DOHH2 (cell line): Measurements from ENCODE around the gene HK2.
A peak's percentile ranks its signal among the peaks of the same experiment; 100 is the strongest.

Experiments
- H3F3A ChIP-seq: fragments of 200-600 bp; sonication (generic), shearing (Covaris generic); 2 replicates; pipeline ENCODE4 v1.6.0; 2016; ENCODE audit warnings: antibody characterized with exemption, mild to moderate bottlenecking; ENCODE audit not compliant: control insufficient read depth, insufficient read depth
- H3K27ac ChIP-seq: fragments of 200-600 bp; sonication (generic); 2 replicates; pipeline ENCODE4 v1.5.1; 2014; ENCODE audit warnings: low read depth, mild to moderate bottlenecking, low read length, moderate library complexity
- H3K27me3 ChIP-seq: fragments of 200-600 bp; sonication (generic); 2 replicates; pipeline ENCODE4 v1.6.1; 2014; ENCODE audit warnings: mild to moderate bottlenecking, low read length, mixed read lengths; ENCODE audit not compliant: control insufficient read depth
- H3K36me3 ChIP-seq: fragments of 200-600 bp; sonication (generic); 2 replicates; pipeline ENCODE4 v1.6.1; 2014; ENCODE audit warnings: mild to moderate bottlenecking, low read length, moderate library complexity, mixed read lengths; ENCODE audit not compliant: control insufficient read depth
- H3K4me1 ChIP-seq: fragments of 200-600 bp; sonication (generic); 2 replicates; pipeline ENCODE4 v1.6.1; 2014; ENCODE audit warnings: mild to moderate bottlenecking, low read length, mixed read lengths; ENCODE audit not compliant: control insufficient read depth
- H3K4me2 ChIP-seq: fragments of 200-600 bp; sonication (generic); 2 replicates; pipeline ENCODE4 v1.6.0; 2014; ENCODE audit warnings: mild to moderate bottlenecking, low read length, moderate library complexity
- H3K4me3 ChIP-seq: fragments of 200-600 bp; sonication (generic); 2 replicates; pipeline ENCODE4 v1.5.1; 2014; ENCODE audit warnings: mild to moderate bottlenecking, low read length, mixed read lengths
- H3K79me2 ChIP-seq: fragments of 200-600 bp; sonication (generic); 2 replicates; pipeline ENCODE4 v1.6.1; 2014; ENCODE audit warnings: mild to moderate bottlenecking, low read length, mixed read lengths; ENCODE audit not compliant: control insufficient read depth
- H3K9me2 ChIP-seq: fragments of 200-600 bp; sonication (generic); replicated peaks from 2 replicates; pipeline ENCODE4 v1.6.1; 2014; ENCODE audit warnings: mild to moderate bottlenecking, low read length, mixed read lengths; ENCODE audit not compliant: control insufficient read depth
- H3K9me3 ChIP-seq: fragments of 200-600 bp; sonication (generic); 2 replicates; pipeline ENCODE4 v1.6.1; 2014; ENCODE audit warnings: antibody characterized with exemption, low read length, mixed read lengths; ENCODE audit not compliant: control insufficient read depth, insufficient read depth
- H4K20me1 ChIP-seq: fragments of 200-600 bp; sonication (generic); 2 replicates; pipeline ENCODE4 v1.6.0; 2014; ENCODE audit warnings: low read depth, mild to moderate bottlenecking, antibody characterized with exemption, low read length, moderate library complexity; ENCODE audit not compliant: control insufficient read depth, insufficient read depth
- EZH2phosphoT487 ChIP-seq: fragments of 200-600 bp; sonication (generic); IDR thresholded peaks from 2 replicates; pipeline ENCODE4 v1.6.1; 2017; ENCODE audit warnings: borderline replicate concordance, mild to moderate bottlenecking, antibody characterized with exemption, low read length, moderate library complexity, mixed read lengths
- TF ChIP-seq, protein P1 (sequence below): fragments of 200-600 bp; sonication (generic); IDR thresholded peaks from one replicate; pipeline ENCODE4 v1.5.1; 2014; ENCODE audit warnings: antibody characterized with exemption, mild to moderate bottlenecking, low read depth, low read length; ENCODE audit not compliant: poor library complexity, severe bottlenecking

HK2 gene

DNA sequence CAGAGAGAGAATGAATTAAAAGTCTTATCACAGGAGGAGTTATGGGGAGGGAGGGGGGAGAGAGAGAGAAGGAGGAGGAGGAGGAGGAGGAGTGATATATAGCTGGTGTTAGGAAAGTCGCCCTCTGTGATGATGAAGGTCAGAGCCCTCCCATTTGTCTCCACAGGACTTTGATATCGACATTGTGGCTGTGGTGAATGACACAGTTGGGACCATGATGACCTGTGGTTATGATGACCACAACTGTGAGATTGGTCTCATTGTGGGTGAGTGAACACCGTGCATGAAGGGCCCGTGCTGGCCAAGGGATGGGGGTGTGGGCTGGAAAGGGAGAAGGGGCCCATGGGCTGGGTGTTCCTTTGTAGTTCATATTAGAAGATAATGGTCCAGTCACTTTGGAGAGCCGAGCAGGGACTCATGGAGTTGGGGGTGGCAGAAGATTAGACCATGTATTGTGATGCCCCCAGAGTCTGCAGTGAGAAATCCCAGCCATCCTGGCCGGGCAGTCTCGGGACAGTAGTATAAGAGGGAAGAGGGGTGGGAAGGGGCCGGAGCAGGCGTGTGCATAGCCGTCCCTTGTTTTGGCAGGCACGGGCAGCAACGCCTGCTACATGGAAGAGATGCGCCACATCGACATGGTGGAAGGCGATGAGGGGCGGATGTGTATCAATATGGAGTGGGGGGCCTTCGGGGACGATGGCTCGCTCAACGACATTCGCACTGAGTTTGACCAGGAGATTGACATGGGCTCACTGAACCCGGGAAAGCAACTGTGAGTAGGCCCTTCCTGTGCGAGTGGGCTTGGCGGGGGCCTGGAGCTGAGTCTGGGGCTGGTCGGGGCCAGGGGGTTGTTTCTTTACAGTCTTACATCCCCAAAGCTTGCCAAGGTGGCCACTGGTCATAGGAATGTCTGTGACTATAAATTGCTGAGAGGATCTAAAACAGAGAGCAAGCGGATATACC is 40.0 kb downstream of the HK2 start:
- Histone ChIP-seq H3K27ac (no peak overlapping the region), H3K9me2 (no peaks in the 10 kb centered on the region), H3K36me3 (peaks cover 96% of the 10 kb centered on the region), H3K9me3 (no peaks in the 10 kb centered on the region), H3K79me2 (peaks cover 29% of the 10 kb centered on the region), H3K4me2 (no peak overlapping the region), H3K4me1 (peaks cover 4% of the 10 kb centered on the region; the same call in 1 of the 2 replicates), H3K27me3 (no peaks in the 10 kb centered on the region), H3F3A (peaks cover 2% of the 10 kb centered on the region; the same call in 1 of the 2 replicates), H3K4me3 (no peak overlapping the region), H4K20me1 (no peaks in the 10 kb centered on the region)
- TF ChIP-seq, protein P1, sequence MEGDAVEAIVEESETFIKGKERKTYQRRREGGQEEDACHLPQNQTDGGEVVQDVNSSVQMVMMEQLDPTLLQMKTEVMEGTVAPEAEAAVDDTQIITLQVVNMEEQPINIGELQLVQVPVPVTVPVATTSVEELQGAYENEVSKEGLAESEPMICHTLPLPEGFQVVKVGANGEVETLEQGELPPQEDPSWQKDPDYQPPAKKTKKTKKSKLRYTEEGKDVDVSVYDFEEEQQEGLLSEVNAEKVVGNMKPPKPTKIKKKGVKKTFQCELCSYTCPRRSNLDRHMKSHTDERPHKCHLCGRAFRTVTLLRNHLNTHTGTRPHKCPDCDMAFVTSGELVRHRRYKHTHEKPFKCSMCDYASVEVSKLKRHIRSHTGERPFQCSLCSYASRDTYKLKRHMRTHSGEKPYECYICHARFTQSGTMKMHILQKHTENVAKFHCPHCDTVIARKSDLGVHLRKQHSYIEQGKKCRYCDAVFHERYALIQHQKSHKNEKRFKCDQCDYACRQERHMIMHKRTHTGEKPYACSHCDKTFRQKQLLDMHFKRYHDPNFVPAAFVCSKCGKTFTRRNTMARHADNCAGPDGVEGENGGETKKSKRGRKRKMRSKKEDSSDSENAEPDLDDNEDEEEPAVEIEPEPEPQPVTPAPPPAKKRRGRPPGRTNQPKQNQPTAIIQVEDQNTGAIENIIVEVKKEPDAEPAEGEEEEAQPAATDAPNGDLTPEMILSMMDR, result no peak
- TF ChIP-seq EZH2phosphoT487, result no peak

GRCh38 chr2:74876081-74876886 is 42.4 kb downstream of the HK2 start:
- peaks cover 2% of the 10 kb centered on the region; the same call in 1 of the 2 replicates for H3F3A ChIP-seq
- no peaks in the 10 kb centered on the region for H3K9me3 ChIP-seq
- H4K20me1 ChIP-seq, result no peaks in the 10 kb centered on the region
- H3K79me2 ChIP-seq, result peaks cover 6% of the 10 kb centered on the region; the same call in 1 of the 2 replicates
- no peak overlapping the region for H3K27ac ChIP-seq
- H3K4me1 ChIP-seq, result no peaks in the 10 kb centered on the region
- TF ChIP-seq, protein P1, result peak; percentile 76
- TF ChIP-seq EZH2phosphoT487, result no peak
- H3K4me2 ChIP-seq, result no peak overlapping the region
- H3K4me3 ChIP-seq, result no peak overlapping the region
- no peaks in the 10 kb centered on the region for H3K27me3 ChIP-seq
- H3K36me3 ChIP-seq, result peaks cover 96% of the 10 kb centered on the region
- H3K9me2 ChIP-seq, result no peaks in the 10 kb centered on the region

- Histone ChIP-seq H3K36me3 (peaks cover 96% of the 10 kb centered on the region), H3F3A (peaks cover 2% of the 10 kb centered on the region; the same call in 1 of the 2 replicates), H3K4me1 (no peaks in the 10 kb centered on the region), H3K4me3 (no peak overlapping the region), H3K9me3 (no peaks in the 10 kb centered on the region), H3K27me3 (no peaks in the 10 kb centered on the region), H3K9me2 (no peaks in the 10 kb centered on the region), H3K79me2 (no peaks in the 10 kb centered on the region), H4K20me1 (no peaks in the 10 kb centered on the region), H3K27ac (no peak overlapping the region), H3K4me2 (no peak overlapping the region)
- TF ChIP-seq, protein P1, result no peak
- TF ChIP-seq EZH2phosphoT487, result no peak
Measured at GRCh38 chr2:74877376-74877775, 43.4 kb downstream of the HK2 start.
